Tibial nerve (tissue), 4 donors: ENCODE data around the gene SLC15A4. TPM values are rescaled to one million over a fixed set of nuclear protein-coding genes. Genes with fewer than 3 reads are reported as not detected.

Experiments
- DNase-seq, 2 donors: peaks; one replicate each; pipeline ENCODE4 v3.0.0-alpha.2; 2019; ENCODE audit warnings: low spot score in 2 of 2
- H3K27ac ChIP-seq, 4 donors: fragments of 200-600 bp; sonication (generic) in 3 of 4; one replicate each; pipeline ENCODE4 v1.5.1; 2017 to 2019; ENCODE audit warnings: mild to moderate bottlenecking in 1 of 4
- H3K27me3 ChIP-seq, 2 donors: fragments of 200-600 bp; sonication (generic) in 1 of 2; one replicate each; pipeline versions ENCODE4 v1.5.1 to v1.6.0; 2017 to 2019
- H3K36me3 ChIP-seq, 3 donors: fragments of 200-600 bp; sonication (generic); one replicate each; pipeline ENCODE4 v1.5.1; 2018 to 2019
- H3K4me1 ChIP-seq, 4 donors: fragments of 200-600 bp; sonication (generic) in 3 of 4; one replicate each; pipeline ENCODE4 v1.5.1; 2017 to 2019
- H3K4me3 ChIP-seq, 4 donors: fragments of 200-600 bp; sonication (generic) in 3 of 4; one replicate each; pipeline ENCODE4 v1.5.1; 2017 to 2019; ENCODE audit warnings: mild to moderate bottlenecking in 1 of 4, moderate library complexity in 1 of 4
- H3K9me3 ChIP-seq, 4 donors: fragments of 200-600 bp; sonication (generic) in 3 of 4; one replicate each; pipeline ENCODE4 v1.5.1; 2017 to 2019
- EP300 ChIP-seq, 2 donors: sonication (generic); formaldehyde crosslinking; IDR thresholded peaks; one replicate each; pipeline ENCODE4 v1.6.1; 2017; ENCODE audit warnings: antibody characterized with exemption in 2 of 2, mild to moderate bottlenecking in 1 of 2
- POLR2A ChIP-seq, 2 donors: fragments of 450-650 bp; IDR thresholded peaks; one replicate each; pipeline ENCODE4 v1.6.1; 2017; ENCODE audit warnings: antibody characterized with exemption in 2 of 2, mild to moderate bottlenecking in 2 of 2, moderate library complexity in 2 of 2
- WGBS, 2 donors: methylation state at CpG; one replicate each; pipeline ENCODE4 v1.1.5; 2018; 5-methylcytosine and 5-hydroxymethylcytosine counted together
- total RNA-seq, 4 donors: library from RNA; depleted of rRNA; stranded (reverse); fragments of >200 nt; gene quantifications; one replicate each; pipeline ENCODE4 v1.1.0, GENCODE V29; 2016
- TF ChIP-seq, protein P1 (sequence below), 5 experiments: fragments of 200-600 bp in 3 of 5; fragments of 450-650 bp in 2 of 5; sonication (generic) in 3 of 5; IDR thresholded peaks; one replicate each; pipeline ENCODE4 v1.5.1; 2016 to 2019; ENCODE audit warnings: antibody characterized with exemption in 5 of 5, mild to moderate bottlenecking in 3 of 5, moderate library complexity in 2 of 5

SLC15A4 gene
- total RNA-seq, 4 donors from 2014 or later, result 39.3 to 74.3 (median 53.6) TPM

GRCh38 chr12:128801879-128802391 is 21.8 kb downstream of the SLC15A4 start:
- H3K36me3 ChIP-seq, result peaks cover 0 to 86% (median 6%) of the 10 kb centered on the region in 3 donors
- H3K4me1 ChIP-seq, result no peaks in the 10 kb centered on the region
- no peaks in the 10 kb centered on the region for H3K27me3 ChIP-seq
- 73 to 82% methylated on average over 8 of the region's 8 CpGs for WGBS, 2 donors
- H3K4me3 ChIP-seq, result no peak overlapping the region
- TF ChIP-seq POLR2A (IDR thresholded peaks at IDR 0.05) (no peak), EP300 (IDR thresholded peaks at IDR 0.05) (no peak)
- TF ChIP-seq, protein P1, sequence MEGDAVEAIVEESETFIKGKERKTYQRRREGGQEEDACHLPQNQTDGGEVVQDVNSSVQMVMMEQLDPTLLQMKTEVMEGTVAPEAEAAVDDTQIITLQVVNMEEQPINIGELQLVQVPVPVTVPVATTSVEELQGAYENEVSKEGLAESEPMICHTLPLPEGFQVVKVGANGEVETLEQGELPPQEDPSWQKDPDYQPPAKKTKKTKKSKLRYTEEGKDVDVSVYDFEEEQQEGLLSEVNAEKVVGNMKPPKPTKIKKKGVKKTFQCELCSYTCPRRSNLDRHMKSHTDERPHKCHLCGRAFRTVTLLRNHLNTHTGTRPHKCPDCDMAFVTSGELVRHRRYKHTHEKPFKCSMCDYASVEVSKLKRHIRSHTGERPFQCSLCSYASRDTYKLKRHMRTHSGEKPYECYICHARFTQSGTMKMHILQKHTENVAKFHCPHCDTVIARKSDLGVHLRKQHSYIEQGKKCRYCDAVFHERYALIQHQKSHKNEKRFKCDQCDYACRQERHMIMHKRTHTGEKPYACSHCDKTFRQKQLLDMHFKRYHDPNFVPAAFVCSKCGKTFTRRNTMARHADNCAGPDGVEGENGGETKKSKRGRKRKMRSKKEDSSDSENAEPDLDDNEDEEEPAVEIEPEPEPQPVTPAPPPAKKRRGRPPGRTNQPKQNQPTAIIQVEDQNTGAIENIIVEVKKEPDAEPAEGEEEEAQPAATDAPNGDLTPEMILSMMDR (IDR thresholded peaks at IDR 0.05), result no peak
- peaks cover 0 to 7% (median 0%) of the 10 kb centered on the region in 4 donors for H3K9me3 ChIP-seq
- DNase-seq, result no peak
- no peak overlapping the region for H3K27ac ChIP-seq

DNA sequence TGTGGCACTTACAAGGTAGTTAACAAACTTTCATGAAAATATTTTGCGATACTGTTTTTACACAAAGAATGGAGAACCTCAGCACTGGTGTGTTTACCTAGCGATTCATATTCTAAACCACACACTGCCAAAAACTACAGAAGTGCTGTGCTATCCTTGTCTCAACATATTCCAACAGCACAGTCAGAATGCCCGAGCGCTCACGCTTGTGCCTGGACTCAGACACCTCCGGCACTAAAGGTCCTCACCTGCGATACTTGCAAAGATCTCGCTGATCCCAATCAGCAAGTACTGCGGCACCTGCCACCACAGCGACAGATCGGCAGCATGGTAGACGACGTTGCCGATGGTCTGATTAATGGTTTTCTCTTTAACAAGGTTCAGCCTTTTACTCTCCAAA is 23.2 kb downstream of the SLC15A4 start:
- H3K4me1 ChIP-seq, result no peaks in the 10 kb centered on the region
- peaks cover 0 to 84% (median 6%) of the 10 kb centered on the region in 3 donors for H3K36me3 ChIP-seq
- H3K4me3 ChIP-seq, result no peak overlapping the region
- DNase-seq, result no peak
- H3K9me3 ChIP-seq, result peaks cover 0 to 7% (median 0%) of the 10 kb centered on the region in 4 donors
- TF ChIP-seq POLR2A (IDR thresholded peaks at IDR 0.05) (no peak), EP300 (IDR thresholded peaks at IDR 0.05) (no peak)
- TF ChIP-seq, protein P1 (IDR thresholded peaks at IDR 0.05), result no peak
- H3K27ac ChIP-seq, result no peak overlapping the region
- H3K27me3 ChIP-seq, result no peaks in the 10 kb centered on the region
- WGBS, 2 donors, result 96 to 97% methylated on average over 14 of the region's 14 CpGs

GRCh38 chr12:128798571-128799341 is 25.0 kb downstream of the SLC15A4 start:
- no peak overlapping the region for H3K27ac ChIP-seq
- no peak overlapping the region for H3K4me3 ChIP-seq
- 81 to 82% methylated on average over 22 of the region's 22 CpGs for WGBS, 2 donors
- no peaks in the 10 kb centered on the region for H3K27me3 ChIP-seq
- H3K4me1 ChIP-seq, result peaks cover 0 to 7% (median 0%) of the 10 kb centered on the region in 4 donors
- H3K9me3 ChIP-seq, result no peaks in the 10 kb centered on the region
- no peak for DNase-seq
- no peak for TF ChIP-seq POLR2A (IDR thresholded peaks at IDR 0.05)
- no peak for TF ChIP-seq EP300 (IDR thresholded peaks at IDR 0.05)
- TF ChIP-seq, protein P1 (IDR thresholded peaks at IDR 0.05), result no peak
- peaks cover 0 to 85% (median 6%) of the 10 kb centered on the region in 3 donors for H3K36me3 ChIP-seq

GRCh38 chr12:128797119-128798118 is 26.3 kb downstream of the SLC15A4 start:
- no peaks in the 10 kb centered on the region for H3K9me3 ChIP-seq
- H3K36me3 ChIP-seq, result peaks cover 0 to 86% (median 6%) of the 10 kb centered on the region in 3 donors
- peaks cover 0 to 7% (median 0%) of the 10 kb centered on the region in 4 donors for H3K4me1 ChIP-seq
- no peak overlapping the region for H3K27ac ChIP-seq
- no peak for DNase-seq
- H3K27me3 ChIP-seq, result no peaks in the 10 kb centered on the region
- no peak overlapping the region for H3K4me3 ChIP-seq
- no peak for TF ChIP-seq POLR2A (IDR thresholded peaks at IDR 0.05)
- TF ChIP-seq, protein P1 (IDR thresholded peaks at IDR 0.05), result no peak
- 71 to 72% methylated on average over 20 of the region's 20 CpGs for WGBS, 2 donors
